Osteocyte (in vitro differentiated cells): ENCODE data around the gene SIGLEC6. TPM values are rescaled to one million over a fixed set of nuclear protein-coding genes. Genes with fewer than 3 reads are reported as not detected.

Experiments used
- DNase-seq: peaks from one replicate; pipeline ENCODE4 v3.0.0; 2021; ENCODE audit warnings: mixed read lengths; ENCODE audit not compliant: unreplicated experiment; ENCODE audit errors: extremely low spot score
- H3K27ac Mint-ChIP-seq: one replicate; pipeline ENCODE4 v1.8.0; 2021; ENCODE audit warnings: mild to moderate bottlenecking, mixed read lengths; ENCODE audit not compliant: unreplicated experiment
- H3K27me3 Mint-ChIP-seq: one replicate; pipeline ENCODE4 v1.8.0; 2021; ENCODE audit warnings: mixed read lengths; ENCODE audit not compliant: unreplicated experiment
- H3K36me3 Mint-ChIP-seq: one replicate; pipeline ENCODE4 v1.8.0; 2021; ENCODE audit warnings: mixed read lengths; ENCODE audit not compliant: unreplicated experiment
- H3K4me1 Mint-ChIP-seq: one replicate; pipeline ENCODE4 v1.8.0; 2021; ENCODE audit warnings: mixed read lengths; ENCODE audit not compliant: unreplicated experiment
- H3K4me3 Mint-ChIP-seq: one replicate; pipeline ENCODE4 v1.8.0; 2021; ENCODE audit warnings: mild to moderate bottlenecking, moderate library complexity, mixed read lengths; ENCODE audit not compliant: unreplicated experiment
- H3K9me3 Mint-ChIP-seq: one replicate; pipeline ENCODE4 v1.8.0; 2021; ENCODE audit warnings: mixed read lengths; ENCODE audit not compliant: unreplicated experiment
- CTCF ChIP-seq: fragments of 200-600 bp; sonication (generic); IDR thresholded peaks from 2 replicates; pipeline ENCODE4 v1.5.0; 2021; ENCODE audit warnings: antibody characterized with exemption, mild to moderate bottlenecking, moderate library complexity
- total RNA-seq: library from RNA; stranded (reverse); gene quantifications from 2 replicates; pipeline ENCODE4 v1.2.1, GENCODE V29; 2021

SIGLEC6 gene
- total RNA-seq, 1 donor from 2014 or later, result not detected

GRCh38 chr19:51470966-51471365 lies 60.5 kb downstream of the SIGLEC6 start:
- Mint-ChIP-seq H3K36me3 (no peaks in the 10 kb centered on the region), H3K27me3 (no peaks in the 10 kb centered on the region), H3K4me3 (no peak overlapping the region), H3K4me1 (no peaks in the 10 kb centered on the region), H3K9me3 (no peaks in the 10 kb centered on the region), H3K27ac (no peak overlapping the region)
- no peak for TF ChIP-seq CTCF
- DNase-seq, result no peak

GRCh38 chr19:51469629-51470028 lies 61.8 kb downstream of the SIGLEC6 start:
- H3K27me3 Mint-ChIP-seq, result no peaks in the 10 kb centered on the region
- no peaks in the 10 kb centered on the region for H3K4me1 Mint-ChIP-seq

GRCh38 chr19:51469162-51469561 lies 62.3 kb downstream of the SIGLEC6 start:
- no peak overlapping the region for H3K4me3 Mint-ChIP-seq
- no peaks in the 10 kb centered on the region for H3K36me3 Mint-ChIP-seq
- DNase-seq, result no peak
- H3K27me3 Mint-ChIP-seq, result no peaks in the 10 kb centered on the region
- TF ChIP-seq CTCF, result no peak
- H3K4me1 Mint-ChIP-seq, result no peaks in the 10 kb centered on the region
- no peak overlapping the region for H3K27ac Mint-ChIP-seq
- peaks cover 5% of the 10 kb centered on the region for H3K9me3 Mint-ChIP-seq

More at GRCh38 chr19:51469629-51470028, 61.8 kb downstream of the SIGLEC6 start:
- Mint-ChIP-seq H3K36me3 (no peaks in the 10 kb centered on the region), H3K9me3 (peaks cover 5% of the 10 kb centered on the region), H3K4me3 (no peak overlapping the region), H3K27ac (no peak overlapping the region)
- no peak for DNase-seq
- no peak for TF ChIP-seq CTCF

GRCh38 chr19:51468545-51468920 lies 62.9 kb downstream of the SIGLEC6 start:
- Mint-ChIP-seq H3K27me3 (no peaks in the 10 kb centered on the region), H3K36me3 (no peaks in the 10 kb centered on the region), H3K4me1 (no peaks in the 10 kb centered on the region), H3K27ac (no peak overlapping the region), H3K9me3 (peaks cover 5% of the 10 kb centered on the region), H3K4me3 (no peak overlapping the region)
- TF ChIP-seq CTCF, result no peak
- DNase-seq, result no peak

- no peaks in the 10 kb centered on the region for H3K27me3 Mint-ChIP-seq
- H3K4me3 Mint-ChIP-seq, result no peak overlapping the region
- DNase-seq, result no peak
- no peak for TF ChIP-seq CTCF
- peaks cover 5% of the 10 kb centered on the region for H3K9me3 Mint-ChIP-seq
- H3K4me1 Mint-ChIP-seq, result no peaks in the 10 kb centered on the region
- H3K36me3 Mint-ChIP-seq, result no peaks in the 10 kb centered on the region
- no peak overlapping the region for H3K27ac Mint-ChIP-seq
Observed at GRCh38 chr19:51467864-51468544, 63.5 kb downstream of the SIGLEC6 start.

Other genes with a start within 250 kb of the SIGLEC6 start
- not detected in 2 replicates for gene IGLON5, start 220.0 kb downstream of the SIGLEC6 start, total RNA-seq
- 3.5 TPM in 2 replicates for gene VSIG10L, start 189.5 kb downstream of the SIGLEC6 start, total RNA-seq
- gene ETFB, start 165.3 kb downstream of the SIGLEC6 start, total RNA-seq, result 56.2 and 58.8 TPM in 2 replicates
- 1.8 TPM in 1 of 2 replicates, not detected in the other for gene CLDND2, start 162.7 kb downstream of the SIGLEC6 start, total RNA-seq
- not detected in 2 replicates for gene NKG7, start 159.0 kb downstream of the SIGLEC6 start, total RNA-seq
- not detected in 2 replicates for gene LIM2, start 143.7 kb downstream of the SIGLEC6 start, total RNA-seq
- not detected in 2 replicates for gene C19orf84, start 141.1 kb downstream of the SIGLEC6 start, total RNA-seq
- not detected in 2 replicates for gene SIGLEC10, start 114.0 kb downstream of the SIGLEC6 start, total RNA-seq
- gene SIGLEC8, start 73.2 kb downstream of the SIGLEC6 start, total RNA-seq, result not detected in 2 replicates
- gene CEACAM18, start 53.1 kb downstream of the SIGLEC6 start, total RNA-seq, result not detected in 2 replicates
- gene SIGLEC12, start 29.9 kb downstream of the SIGLEC6 start, total RNA-seq, result not detected in 2 replicates
- gene ZNF175, start 39.6 kb upstream of the SIGLEC6 start, total RNA-seq, result 13.5 and 16.9 TPM in 2 replicates
- not detected in 2 replicates for gene SIGLEC5, start 98.7 kb upstream of the SIGLEC6 start, total RNA-seq
- not detected in 2 replicates for gene SIGLEC14, start 115.2 kb upstream of the SIGLEC6 start, total RNA-seq
- gene SPACA6, start 161.7 kb upstream of the SIGLEC6 start, total RNA-seq, result 32.2 and 36.9 TPM in 2 replicates
- not detected in 2 replicates for gene HAS1, start 192.3 kb upstream of the SIGLEC6 start, total RNA-seq
- gene FPR1, start 220.2 kb upstream of the SIGLEC6 start, total RNA-seq, result not detected in 2 replicates
- gene FPR2, start 229.5 kb upstream of the SIGLEC6 start, total RNA-seq, result not detected in 2 replicates